Stimulated activated CD4-positive, alpha-beta T cell treated with anti-CD3 and anti-CD28 coated beads, Interleukin-12 subunit alpha, Interleukin-12 subunit beta, amount 100 ng/mL, for 24 hours (primary cell): Measurements from ENCODE around the gene SMCO3.

Source experiments
- DNase-seq, 2 experiments: peaks; one replicate each; pipeline ENCODE4 v3.0.0-alpha.2; 2020; ENCODE audit warnings: low read depth in 2 of 2

Gene SMCO3

GRCh38 chr12:14814014-14814413 lies at the start of gene SMCO3:
Gene SMCO3 (minus strand): TSS chr12:14814182. CDS start chr12:14806680, 7,502 bp downstream.
- DNase-seq, result no peak

- no peak for DNase-seq
Measured at GRCh38 chr12:14860490-14860889, 46.5 kb upstream of the SMCO3 start.

- no peak for DNase-seq
Measured at GRCh38 chr12:14858513-14858912, 44.5 kb upstream of the SMCO3 start.

GRCh38 chr12:14854586-14855183 lies 40.7 kb upstream of the SMCO3 start:
- DNase-seq, result no peak

- DNase-seq, result no peak
Measured at GRCh38 chr12:14853961-14854360, 40.0 kb upstream of the SMCO3 start.

GRCh38 chr12:14852880-14853279 lies 38.9 kb upstream of the SMCO3 start:
- no peak for DNase-seq

- no peak for DNase-seq
Measured at GRCh38 chr12:14850929-14851663, 37.1 kb upstream of the SMCO3 start.

GRCh38 chr12:14849661-14850060 lies 35.7 kb upstream of the SMCO3 start:
- no peak for DNase-seq

- no peak for DNase-seq
Measured at GRCh38 chr12:14846876-14847580, 33.0 kb upstream of the SMCO3 start.

GRCh38 chr12:14846042-14846587 lies 32.1 kb upstream of the SMCO3 start:
- no peak for DNase-seq

- peak in 1 of 2 experiments; percentile 12 for DNase-seq
Measured at GRCh38 chr12:14845350-14845750, 31.4 kb upstream of the SMCO3 start.

GRCh38 chr12:14844401-14844800 lies 30.4 kb upstream of the SMCO3 start:
- no peak for DNase-seq

GRCh38 chr12:14843425-14843887 lies 29.5 kb upstream of the SMCO3 start, which contains the start of gene ART4:
Gene ART4 (minus strand): TSS chr12:14843526. CDS start chr12:14843113, 413 bp downstream.
- no peak for DNase-seq

- no peak for DNase-seq
Measured at GRCh38 chr12:14842315-14842714, 28.3 kb upstream of the SMCO3 start.

- DNase-seq, result no peak
Measured at GRCh38 chr12:14841761-14842160, 27.8 kb upstream of the SMCO3 start.

GRCh38 chr12:14840616-14841015 lies 26.6 kb upstream of the SMCO3 start:
- DNase-seq, result no peak

- no peak for DNase-seq
Measured at GRCh38 chr12:14839262-14839661, 25.3 kb upstream of the SMCO3 start.

- no peak for DNase-seq
Measured at GRCh38 chr12:14836336-14837210, 22.6 kb upstream of the SMCO3 start.

GRCh38 chr12:14834509-14834908 lies 20.5 kb upstream of the SMCO3 start:
- no peak for DNase-seq

GRCh38 chr12:14833952-14834351 lies 20.0 kb upstream of the SMCO3 start:
- DNase-seq, result no peak

GRCh38 chr12:14833336-14833735 lies 19.4 kb upstream of the SMCO3 start:
- DNase-seq, result no peak
